ENCODE data around the gene DDX56.

The DDX56 gene

DNA sequence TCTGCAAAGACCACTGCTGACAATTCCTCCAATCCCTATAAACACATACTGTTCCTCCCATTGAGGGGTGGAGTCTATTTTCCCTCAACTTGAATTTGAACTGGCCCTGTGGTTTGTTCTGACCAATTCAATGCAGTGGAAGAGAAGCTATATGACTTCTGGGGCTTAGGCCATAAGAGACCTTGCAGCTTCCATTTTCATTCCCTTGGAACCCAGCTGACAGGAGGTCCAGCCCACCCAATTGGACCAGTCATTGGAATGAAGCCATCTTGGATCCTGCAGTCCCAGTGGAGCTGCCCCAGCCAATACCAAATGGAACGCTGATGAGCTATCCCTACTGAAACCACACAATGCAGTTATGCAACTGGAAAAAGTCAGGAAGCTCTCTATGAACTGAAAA, 17.2 kb upstream of the DDX56 start:
- Histone ChIP-seq H3K27me3 (no peaks in the 10 kb centered on the region), H3K4me1 (ENCODE audit: control insufficient read depth in 1 of 2, insufficient read depth in 1 of 2, low read depth in 1 of 2, low read length in 1 of 2) (peaks cover 6 to 18% of the 10 kb centered on the region in 2 experiments), H3K36me3 (no peaks in the 10 kb centered on the region), H3K4me3 (ENCODE audit: low read depth in 1 of 2, low read length in 1 of 2) (peak overlapping the region in 1 of 2 experiments; percentile 15), H3K27ac (no peak overlapping the region), H3K9me3 (no peaks in the 10 kb centered on the region)
- no peak for TF ChIP-seq CTCF (IDR thresholded peaks at IDR 0.05)

DNA sequence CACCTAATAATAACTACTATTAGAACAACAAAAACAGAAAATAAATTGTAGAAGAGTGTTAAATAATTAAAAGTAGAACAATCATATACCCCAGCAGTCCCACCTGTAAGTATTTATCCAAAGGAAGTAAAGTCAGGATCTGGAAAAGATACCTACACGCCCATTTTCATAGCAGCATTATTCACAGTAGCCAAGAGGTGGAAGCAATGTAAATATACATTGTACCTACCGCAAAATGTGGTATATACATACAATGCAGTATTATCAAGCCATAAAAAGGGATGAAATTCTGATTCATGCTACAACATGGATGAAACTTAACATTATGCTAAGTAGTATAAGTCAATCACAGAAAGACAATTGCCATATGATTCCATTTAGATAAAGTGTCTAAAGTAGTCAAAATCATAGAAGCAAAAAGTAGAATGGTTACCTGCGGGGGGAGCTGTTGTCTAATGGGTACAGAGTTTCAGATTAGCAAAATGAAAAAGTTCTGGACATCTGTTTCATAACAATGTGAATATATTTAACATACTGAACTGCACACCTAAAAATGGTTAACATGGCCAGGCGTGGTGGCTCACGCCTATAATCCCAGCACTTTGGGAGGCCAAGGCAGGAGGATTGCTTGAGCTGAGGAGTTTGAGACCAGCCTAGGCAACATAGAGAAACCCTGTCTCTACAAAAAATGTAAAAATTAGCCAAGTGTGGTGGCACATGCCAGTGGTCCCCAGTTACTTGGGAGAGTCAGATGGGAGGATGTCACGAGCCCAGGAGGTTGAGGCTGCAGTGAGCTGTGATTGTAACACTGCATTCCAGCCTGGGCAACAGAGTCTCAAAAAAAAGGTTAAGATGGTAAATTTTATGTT, 14.4 kb upstream of the DDX56 start:
- Histone ChIP-seq H3K9me3 (no peaks in the 10 kb centered on the region), H3K36me3 (no peaks in the 10 kb centered on the region), H3K27me3 (no peaks in the 10 kb centered on the region), H3K4me3 (ENCODE audit: low read depth in 1 of 2, low read length in 1 of 2) (no peak overlapping the region), H3K4me1 (ENCODE audit: control insufficient read depth in 1 of 2, insufficient read depth in 1 of 2, low read depth in 1 of 2, low read length in 1 of 2) (peaks cover 9 to 23% of the 10 kb centered on the region in 2 experiments), H3K27ac (peak overlapping the region; percentile 23)
- TF ChIP-seq CTCF (IDR thresholded peaks at IDR 0.05) = peak; percentile 48

- Histone ChIP-seq H3K27ac (peak overlapping the region; percentile 97), H3K4me3 (ENCODE audit: low read depth in 1 of 2, low read length in 1 of 2) (peak overlapping the region; percentile 77 to 95), H3K36me3 (peaks cover 26% of the 10 kb centered on the region), H3K27me3 (no peaks in the 10 kb centered on the region), H3K9me3 (no peaks in the 10 kb centered on the region), H3K4me1 (ENCODE audit: control insufficient read depth in 1 of 2, insufficient read depth in 1 of 2, low read depth in 1 of 2, low read length in 1 of 2) (peaks cover 29 to 32% of the 10 kb centered on the region in 2 experiments)
- TF ChIP-seq CTCF (IDR thresholded peaks at IDR 0.05) = no peak
Observed at GRCh38 chr7:44583146-44583865, 9.6 kb upstream of the DDX56 start.

GRCh38 chr7:44581879-44582603, 8.3 kb upstream of the DDX56 start, which contains the start of gene TMED4:
Gene TMED4 (minus strand): TSS chr7:44582231. CDS start chr7:44582206, 25 bp downstream.
- TF ChIP-seq CTCF (IDR thresholded peaks at IDR 0.05) = no peak
- peaks cover 27 to 28% of the 10 kb centered on the region in 2 experiments for H3K4me1 ChIP-seq (ENCODE audit: control insufficient read depth in 1 of 2, insufficient read depth in 1 of 2, low read depth in 1 of 2, low read length in 1 of 2)
- no peaks in the 10 kb centered on the region for H3K9me3 ChIP-seq
- peak within 1 kb of the TSS; percentile 97 for H3K27ac ChIP-seq
- peaks cover 32% of the 10 kb centered on the region for H3K36me3 ChIP-seq
- no peaks in the 10 kb centered on the region for H3K27me3 ChIP-seq
- H3K4me3 ChIP-seq (ENCODE audit: low read depth in 1 of 2, low read length in 1 of 2) = peak within 1 kb of the TSS; percentile 77 to 95

All from neutrophil (primary cell).